Measurements from ENCODE around the gene DYNLT3.

The DYNLT3 gene

DNA sequence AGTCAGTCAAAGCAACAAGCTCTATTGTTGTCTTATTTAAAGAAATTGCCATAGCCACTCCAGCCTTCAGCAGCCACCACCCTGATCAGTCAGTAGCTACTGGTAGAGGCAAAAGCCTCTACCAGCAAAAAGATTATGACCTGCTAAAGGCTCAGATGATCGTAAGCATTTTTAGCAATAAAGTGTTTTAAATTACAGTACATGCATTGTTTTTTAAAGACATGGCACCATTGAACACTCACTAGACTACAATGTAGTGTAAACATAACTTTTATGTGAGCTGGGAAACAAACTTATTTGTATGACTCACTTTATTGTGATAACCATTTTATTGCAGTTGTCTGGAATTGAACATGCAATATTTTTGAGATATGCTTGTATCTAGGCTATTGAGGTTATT is 32.3 kb upstream of the DYNLT3 start:
- no peak for DNase-seq (ENCODE audit: low read depth, low spot score)
- Histone ChIP-seq H3K27me3 (ENCODE audit: insufficient read depth, insufficient read length) (no peaks in the 10 kb centered on the region), H3K4me3 (ENCODE audit: insufficient read length, low read depth) (no peak overlapping the region), H3K9me3 (ENCODE audit: insufficient read depth, low read length) (no peaks in the 10 kb centered on the region; the same call in 1 of the 2 replicates), H3K36me3 (ENCODE audit: insufficient read depth, insufficient read length, low read length) (no peaks in the 10 kb centered on the region), H3K4me1 (ENCODE audit: insufficient read depth, insufficient read length) (no peaks in the 10 kb centered on the region), H3K9ac (ENCODE audit: insufficient read length, low read depth) (no peak overlapping the region)
- no peak for TF ChIP-seq YY1 (IDR thresholded peaks at IDR 0.05; ENCODE audit: insufficient read depth, insufficient read length)
- TF ChIP-seq SUZ12 (IDR thresholded peaks at IDR 0.05; ENCODE audit: extremely low read depth, insufficient read depth, insufficient read length): no peak

DNA sequence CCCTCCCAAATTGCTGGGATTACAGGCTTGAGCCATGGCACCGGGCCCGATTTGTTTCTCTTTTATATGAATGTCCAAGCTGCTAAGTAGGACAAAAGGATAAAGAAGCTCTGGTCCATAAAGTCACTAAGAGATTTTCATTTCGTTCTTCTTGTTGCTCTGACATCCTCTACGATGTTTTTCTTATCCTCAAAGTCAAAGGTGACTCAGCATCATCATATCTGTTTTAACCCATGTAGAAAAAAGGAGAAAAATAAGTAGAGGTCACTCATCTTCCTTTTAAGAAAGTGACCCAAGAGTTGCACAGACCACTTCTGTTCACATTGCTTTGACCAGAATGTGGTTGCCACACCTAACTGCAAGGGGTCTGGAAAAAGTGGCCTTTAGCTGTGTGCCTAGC is 29.3 kb upstream of the DYNLT3 start:
- H3K27me3 ChIP-seq (ENCODE audit: insufficient read depth, insufficient read length): no peaks in the 10 kb centered on the region
- H3K36me3 ChIP-seq (ENCODE audit: insufficient read depth, insufficient read length, low read length): no peaks in the 10 kb centered on the region
- H3K9ac ChIP-seq (ENCODE audit: insufficient read length, low read depth): no peak overlapping the region
- no peak for DNase-seq (ENCODE audit: low read depth, low spot score)
- no peak for TF ChIP-seq SUZ12 (IDR thresholded peaks at IDR 0.05; ENCODE audit: extremely low read depth, insufficient read depth, insufficient read length)
- no peak for TF ChIP-seq YY1 (IDR thresholded peaks at IDR 0.05; ENCODE audit: insufficient read depth, insufficient read length)
- TF ChIP-seq ZNF274 (IDR thresholded peaks at IDR 0.05; ENCODE audit: low read depth, low read length): no peak
- no peaks in the 10 kb centered on the region; the same call in 1 of the 2 replicates for H3K9me3 ChIP-seq (ENCODE audit: insufficient read depth, low read length)
- no peak overlapping the region for H3K4me3 ChIP-seq (ENCODE audit: insufficient read length, low read depth)
- no peaks in the 10 kb centered on the region for H3K4me1 ChIP-seq (ENCODE audit: insufficient read depth, insufficient read length)

DNA sequence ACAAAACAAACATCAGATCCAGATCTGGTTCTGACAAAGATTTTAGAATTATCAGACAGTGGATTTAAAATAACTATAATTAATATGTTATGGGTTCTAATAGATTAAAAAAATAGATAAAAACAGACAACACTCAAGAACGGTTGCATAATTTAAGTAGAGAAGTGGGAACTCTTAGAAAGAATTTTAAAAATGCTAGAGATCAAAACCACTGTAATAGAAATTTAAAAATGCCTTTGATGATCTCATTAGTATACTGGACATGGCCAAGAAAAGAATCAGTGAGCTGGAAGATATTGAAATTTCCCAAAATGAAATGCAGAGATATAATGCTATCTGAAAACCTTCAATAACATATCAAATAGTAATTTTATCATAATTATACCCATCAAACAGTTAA is 28.3 kb upstream of the DYNLT3 start:
- no peaks in the 10 kb centered on the region; the same call in 1 of the 2 replicates for H3K9me3 ChIP-seq (ENCODE audit: insufficient read depth, low read length)
- no peaks in the 10 kb centered on the region for H3K27me3 ChIP-seq (ENCODE audit: insufficient read depth, insufficient read length)
- no peaks in the 10 kb centered on the region for H3K4me1 ChIP-seq (ENCODE audit: insufficient read depth, insufficient read length)
- no peak overlapping the region for H3K9ac ChIP-seq (ENCODE audit: insufficient read length, low read depth)
- no peak overlapping the region for H3K4me3 ChIP-seq (ENCODE audit: insufficient read length, low read depth)
- H3K36me3 ChIP-seq (ENCODE audit: insufficient read depth, insufficient read length, low read length): no peaks in the 10 kb centered on the region
- TF ChIP-seq ZNF274 (IDR thresholded peaks at IDR 0.05; ENCODE audit: low read depth, low read length) (no peak), YY1 (IDR thresholded peaks at IDR 0.05; ENCODE audit: insufficient read depth, insufficient read length) (no peak), SUZ12 (IDR thresholded peaks at IDR 0.05; ENCODE audit: extremely low read depth, insufficient read depth, insufficient read length) (no peak)
- no peak for DNase-seq (ENCODE audit: low read depth, low spot score)

GRCh38 chrX:37873220-37873619 is 25.8 kb upstream of the DYNLT3 start:
- no peaks in the 10 kb centered on the region for H3K36me3 ChIP-seq (ENCODE audit: insufficient read depth, insufficient read length, low read length)
- no peak overlapping the region for H3K4me3 ChIP-seq (ENCODE audit: insufficient read length, low read depth)
- TF ChIP-seq SUZ12 (IDR thresholded peaks at IDR 0.05; ENCODE audit: extremely low read depth, insufficient read depth, insufficient read length): no peak
- no peak for TF ChIP-seq ZNF274 (IDR thresholded peaks at IDR 0.05; ENCODE audit: low read depth, low read length)
- H3K4me1 ChIP-seq (ENCODE audit: insufficient read depth, insufficient read length): no peaks in the 10 kb centered on the region
- no peak overlapping the region for H3K9ac ChIP-seq (ENCODE audit: insufficient read length, low read depth)
- H3K9me3 ChIP-seq (ENCODE audit: insufficient read depth, low read length): no peaks in the 10 kb centered on the region; the same call in 1 of the 2 replicates
- H3K27me3 ChIP-seq (ENCODE audit: insufficient read depth, insufficient read length): no peaks in the 10 kb centered on the region
- DNase-seq (ENCODE audit: low read depth, low spot score): no peak

- Histone ChIP-seq H3K27me3 (ENCODE audit: insufficient read depth, insufficient read length) (no peaks in the 10 kb centered on the region), H3K9ac (ENCODE audit: insufficient read length, low read depth) (no peak overlapping the region), H3K9me3 (ENCODE audit: insufficient read depth, low read length) (no peaks in the 10 kb centered on the region; the same call in 1 of the 2 replicates), H3K4me3 (ENCODE audit: insufficient read length, low read depth) (no peak overlapping the region), H3K36me3 (ENCODE audit: insufficient read depth, insufficient read length, low read length) (no peaks in the 10 kb centered on the region), H3K4me1 (ENCODE audit: insufficient read depth, insufficient read length) (no peaks in the 10 kb centered on the region)
- no peak for DNase-seq (ENCODE audit: low read depth, low spot score)
- TF ChIP-seq YY1 (IDR thresholded peaks at IDR 0.05; ENCODE audit: insufficient read depth, insufficient read length): no peak
- TF ChIP-seq SUZ12 (IDR thresholded peaks at IDR 0.05; ENCODE audit: extremely low read depth, insufficient read depth, insufficient read length): no peak
- no peak for TF ChIP-seq ZNF274 (IDR thresholded peaks at IDR 0.05; ENCODE audit: low read depth, low read length)
Measured at GRCh38 chrX:37872303-37872655, 24.9 kb upstream of the DYNLT3 start.

- no peaks in the 10 kb centered on the region for H3K27me3 ChIP-seq (ENCODE audit: insufficient read depth, insufficient read length)
- H3K4me3 ChIP-seq (ENCODE audit: insufficient read length, low read depth): no peak overlapping the region
- no peaks in the 10 kb centered on the region for H3K4me1 ChIP-seq (ENCODE audit: insufficient read depth, insufficient read length)
- no peak for DNase-seq (ENCODE audit: low read depth, low spot score)
- H3K9me3 ChIP-seq (ENCODE audit: insufficient read depth, low read length): peaks cover 1% of the 10 kb centered on the region; the same call in 1 of the 2 replicates
- no peak overlapping the region for H3K9ac ChIP-seq (ENCODE audit: insufficient read length, low read depth)
- H3K36me3 ChIP-seq (ENCODE audit: insufficient read depth, insufficient read length, low read length): no peaks in the 10 kb centered on the region
- no peak for TF ChIP-seq ZNF274 (IDR thresholded peaks at IDR 0.05; ENCODE audit: low read depth, low read length)
- TF ChIP-seq SUZ12 (IDR thresholded peaks at IDR 0.05; ENCODE audit: extremely low read depth, insufficient read depth, insufficient read length): no peak
- no peak for TF ChIP-seq YY1 (IDR thresholded peaks at IDR 0.05; ENCODE audit: insufficient read depth, insufficient read length)
Measured at GRCh38 chrX:37871626-37872302, 24.4 kb upstream of the DYNLT3 start.

- Histone ChIP-seq H3K4me3 (ENCODE audit: insufficient read length, low read depth) (no peak overlapping the region), H3K4me1 (ENCODE audit: insufficient read depth, insufficient read length) (no peaks in the 10 kb centered on the region), H3K9ac (ENCODE audit: insufficient read length, low read depth) (no peak overlapping the region), H3K9me3 (ENCODE audit: insufficient read depth, low read length) (peaks cover 9% of the 10 kb centered on the region; the same call in 1 of the 2 replicates), H3K27me3 (ENCODE audit: insufficient read depth, insufficient read length) (no peaks in the 10 kb centered on the region), H3K36me3 (ENCODE audit: insufficient read depth, insufficient read length, low read length) (no peaks in the 10 kb centered on the region)
- no peak for TF ChIP-seq ZNF274 (IDR thresholded peaks at IDR 0.05; ENCODE audit: low read depth, low read length)
- no peak for TF ChIP-seq SUZ12 (IDR thresholded peaks at IDR 0.05; ENCODE audit: extremely low read depth, insufficient read depth, insufficient read length)
- DNase-seq (ENCODE audit: low read depth, low spot score): no peak
Measured at GRCh38 chrX:37867536-37868153, 20.3 kb upstream of the DYNLT3 start.
